Measurements from ENCODE around the gene KCND3.

Gene KCND3

DNA sequence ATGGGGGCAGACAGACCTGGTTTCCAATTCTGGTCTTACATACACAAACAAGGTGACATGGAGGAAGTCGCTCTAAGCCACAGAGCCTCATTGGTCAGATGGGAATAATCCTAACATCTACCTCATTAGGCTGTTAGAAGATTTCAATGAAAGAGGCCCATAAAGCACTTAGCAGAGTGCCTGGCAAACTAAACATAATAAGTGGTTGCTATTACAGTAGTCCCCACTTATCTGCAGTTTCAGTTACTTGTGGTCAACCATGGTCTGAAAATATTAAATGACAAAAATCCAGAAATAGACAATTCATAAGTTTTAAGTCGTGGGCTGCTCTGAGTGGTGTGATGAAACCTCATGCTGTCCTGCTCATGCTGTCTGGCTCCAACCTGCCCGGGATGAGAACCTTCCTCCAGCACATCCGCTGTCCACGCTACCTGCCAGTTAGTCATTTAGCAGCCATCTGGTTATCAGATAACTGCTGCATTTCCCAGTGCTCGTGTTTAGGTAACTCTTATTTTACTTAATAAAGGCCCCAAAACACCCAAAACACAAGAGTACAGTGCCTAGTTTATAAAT is 121.5 kb downstream of the KCND3 start:
- ChIA-PET CTCF (no interaction called here), POLR2A (no interaction called here)
- no peaks in the 10 kb centered on the region for H3K36me3 ChIP-seq (ENCODE audit: control insufficient read depth in 4 of 4, insufficient read depth in 4 of 4, low read length in 3 of 4)
- no peak overlapping the region for H3K27ac ChIP-seq (ENCODE audit: insufficient read depth in 1 of 2, low read depth in 1 of 2, low read length in 2 of 2, poor library complexity in 1 of 2, severe bottlenecking in 2 of 2)
- H3K4me3 ChIP-seq (ENCODE audit: control insufficient read depth in 1 of 7, extremely low read depth in 1 of 7, insufficient read depth in 4 of 7, low read depth in 2 of 7, low read length in 6 of 7), result no peak overlapping the region
- no peak for DNase-seq
- H3K4me1 ChIP-seq (ENCODE audit: control extremely low read depth in 1 of 4, control insufficient read depth in 4 of 4, insufficient read depth in 4 of 4, low read length in 3 of 4), result peaks cover 0 to 4% (median 2%) of the 10 kb centered on the region in 4 experiments
- peaks cover 2 to 32% (median 9%) of the 10 kb centered on the region in 5 experiments for H3K27me3 ChIP-seq (replicated peaks in 2 of 5; ENCODE audit: control insufficient read depth in 4 of 5, insufficient read depth in 5 of 5, low read length in 4 of 5)
- 71% methylated on average over 4 of the region's 6 CpGs for WGBS (ENCODE audit: insufficient coverage)
- no peaks in the 10 kb centered on the region for H3K9me3 ChIP-seq (ENCODE audit: control extremely low read depth in 1 of 5, control insufficient read depth in 4 of 5, insufficient read depth in 2 of 5, low read depth in 1 of 5, low read length in 4 of 5)

GRCh38 chr1:111864862-111865261 is 124.6 kb downstream of the KCND3 start:
- H3K4me1 ChIP-seq (ENCODE audit: control extremely low read depth in 1 of 4, control insufficient read depth in 4 of 4, insufficient read depth in 4 of 4, low read length in 3 of 4), result peaks cover 0 to 4% (median 2%) of the 10 kb centered on the region in 4 experiments
- peaks cover 5 to 27% (median 9%) of the 10 kb centered on the region in 5 experiments for H3K27me3 ChIP-seq (replicated peaks in 2 of 5; ENCODE audit: control insufficient read depth in 4 of 5, insufficient read depth in 5 of 5, low read length in 4 of 5)
- no peak overlapping the region for H3K4me3 ChIP-seq (ENCODE audit: control insufficient read depth in 1 of 7, extremely low read depth in 1 of 7, insufficient read depth in 4 of 7, low read depth in 2 of 7, low read length in 6 of 7)
- no peaks in the 10 kb centered on the region for H3K36me3 ChIP-seq (ENCODE audit: control insufficient read depth in 4 of 4, insufficient read depth in 4 of 4, low read length in 3 of 4)
- no peak overlapping the region for H3K27ac ChIP-seq (ENCODE audit: insufficient read depth in 1 of 2, low read depth in 1 of 2, low read length in 2 of 2, poor library complexity in 1 of 2, severe bottlenecking in 2 of 2)
- WGBS (ENCODE audit: insufficient coverage), result 0% methylated on average over 3 of the region's 3 CpGs
- CTCF ChIA-PET, result no interaction called here
- DNase-seq, result peak in 2 of 3 donors; percentile 28 to 44
- POLR2A ChIA-PET, result interaction anchor here (0.6 kb wide), 1 partner anchor 924 kb away, joined by 3 read pairs; no protein-coding TSS in a partner anchor
- no peaks in the 10 kb centered on the region for H3K9me3 ChIP-seq (ENCODE audit: control extremely low read depth in 1 of 5, control insufficient read depth in 4 of 5, insufficient read depth in 2 of 5, low read depth in 1 of 5, low read length in 4 of 5)

GRCh38 chr1:111863401-111863800 is 126.1 kb downstream of the KCND3 start:
- DNase-seq, result no peak
- CTCF ChIA-PET, result no interaction called here
- H3K27ac ChIP-seq (ENCODE audit: insufficient read depth in 1 of 2, low read depth in 1 of 2, low read length in 2 of 2, poor library complexity in 1 of 2, severe bottlenecking in 2 of 2), result no peak overlapping the region
- no peaks in the 10 kb centered on the region for H3K9me3 ChIP-seq (ENCODE audit: control extremely low read depth in 1 of 5, control insufficient read depth in 4 of 5, insufficient read depth in 2 of 5, low read depth in 1 of 5, low read length in 4 of 5)
- WGBS (ENCODE audit: insufficient coverage), result 80% methylated on average over 2 of the region's 3 CpGs
- H3K27me3 ChIP-seq (replicated peaks in 2 of 5; ENCODE audit: control insufficient read depth in 4 of 5, insufficient read depth in 5 of 5, low read length in 4 of 5), result peaks cover 3 to 31% (median 7%) of the 10 kb centered on the region in 5 experiments
- H3K4me1 ChIP-seq (ENCODE audit: control extremely low read depth in 1 of 4, control insufficient read depth in 4 of 4, insufficient read depth in 4 of 4, low read length in 3 of 4), result peaks cover 0 to 4% (median 2%) of the 10 kb centered on the region in 4 experiments
- no peaks in the 10 kb centered on the region for H3K36me3 ChIP-seq (ENCODE audit: control insufficient read depth in 4 of 4, insufficient read depth in 4 of 4, low read length in 3 of 4)
- POLR2A ChIA-PET, result interaction anchor here (0.6 kb wide), 1 partner anchor 45 kb away, joined by 3 read pairs; no protein-coding TSS in a partner anchor
- no peak overlapping the region for H3K4me3 ChIP-seq (ENCODE audit: control insufficient read depth in 1 of 7, extremely low read depth in 1 of 7, insufficient read depth in 4 of 7, low read depth in 2 of 7, low read length in 6 of 7)

DNA sequence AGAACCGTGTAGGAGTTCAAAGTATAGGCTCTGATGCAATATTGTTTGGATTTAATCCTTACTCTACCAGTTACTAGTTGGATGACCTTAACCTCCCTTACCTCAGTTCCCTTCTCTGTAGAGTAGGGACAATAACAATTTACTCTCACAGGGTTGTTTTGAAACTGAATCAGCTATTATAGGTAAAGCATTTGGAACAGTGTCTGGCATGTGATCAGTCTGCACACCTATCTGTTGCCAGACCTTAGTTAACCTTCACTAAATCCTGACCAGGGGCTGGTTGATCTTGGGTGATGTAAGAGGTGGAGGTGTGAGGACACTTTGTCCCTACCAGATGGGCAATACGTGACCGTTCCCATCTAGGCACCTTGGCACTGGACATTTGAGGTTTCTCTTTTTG is 126.9 kb downstream of the KCND3 start:
- Histone ChIP-seq H3K9me3 (ENCODE audit: control extremely low read depth in 1 of 5, control insufficient read depth in 4 of 5, insufficient read depth in 2 of 5, low read depth in 1 of 5, low read length in 4 of 5) (no peaks in the 10 kb centered on the region), H3K4me3 (ENCODE audit: control insufficient read depth in 1 of 7, extremely low read depth in 1 of 7, insufficient read depth in 4 of 7, low read depth in 2 of 7, low read length in 6 of 7) (no peak overlapping the region), H3K27me3 (replicated peaks in 2 of 5; ENCODE audit: control insufficient read depth in 4 of 5, insufficient read depth in 5 of 5, low read length in 4 of 5) (peaks cover 3 to 31% (median 6%) of the 10 kb centered on the region in 5 experiments), H3K27ac (ENCODE audit: insufficient read depth in 1 of 2, low read depth in 1 of 2, low read length in 2 of 2, poor library complexity in 1 of 2, severe bottlenecking in 2 of 2) (no peak overlapping the region), H3K4me1 (ENCODE audit: control extremely low read depth in 1 of 4, control insufficient read depth in 4 of 4, insufficient read depth in 4 of 4, low read length in 3 of 4) (peaks cover 0 to 4% (median 2%) of the 10 kb centered on the region in 4 experiments), H3K36me3 (ENCODE audit: control insufficient read depth in 4 of 4, insufficient read depth in 4 of 4, low read length in 3 of 4) (no peaks in the 10 kb centered on the region)
- no peak for DNase-seq
- POLR2A ChIA-PET, result interaction anchor here (0.6 kb wide), 1 partner anchor 46 kb away, joined by 3 read pairs; no protein-coding TSS in a partner anchor
- CTCF ChIA-PET, result no interaction called here
- WGBS (ENCODE audit: insufficient coverage), result 100% methylated on average over 2 of the region's 3 CpGs

- peaks cover 0 to 4% (median 2%) of the 10 kb centered on the region in 4 experiments for H3K4me1 ChIP-seq (ENCODE audit: control extremely low read depth in 1 of 4, control insufficient read depth in 4 of 4, insufficient read depth in 4 of 4, low read length in 3 of 4)
- peaks cover 2 to 39% (median 4%) of the 10 kb centered on the region in 5 experiments for H3K27me3 ChIP-seq (replicated peaks in 2 of 5; ENCODE audit: control insufficient read depth in 4 of 5, insufficient read depth in 5 of 5, low read length in 4 of 5)
- H3K27ac ChIP-seq (ENCODE audit: insufficient read depth in 1 of 2, low read depth in 1 of 2, low read length in 2 of 2, poor library complexity in 1 of 2, severe bottlenecking in 2 of 2), result no peak overlapping the region
- H3K36me3 ChIP-seq (ENCODE audit: control insufficient read depth in 4 of 4, insufficient read depth in 4 of 4, low read length in 3 of 4), result no peaks in the 10 kb centered on the region
- CTCF ChIA-PET, result no interaction called here
- DNase-seq, result no peak
- POLR2A ChIA-PET, result no interaction called here
- no peak overlapping the region for H3K4me3 ChIP-seq (ENCODE audit: control insufficient read depth in 1 of 7, extremely low read depth in 1 of 7, insufficient read depth in 4 of 7, low read depth in 2 of 7, low read length in 6 of 7)
- H3K9me3 ChIP-seq (ENCODE audit: control extremely low read depth in 1 of 5, control insufficient read depth in 4 of 5, insufficient read depth in 2 of 5, low read depth in 1 of 5, low read length in 4 of 5), result no peaks in the 10 kb centered on the region
- 72% methylated on average over 4 of the region's 6 CpGs for WGBS (ENCODE audit: insufficient coverage)
Measured at GRCh38 chr1:111861523-111861922, 127.9 kb downstream of the KCND3 start.

GRCh38 chr1:111857194-111857651 is 132.2 kb downstream of the KCND3 start:
- WGBS (ENCODE audit: insufficient coverage), result 86% methylated on average over 11 of the region's 13 CpGs
- POLR2A ChIA-PET, result no interaction called here
- H3K36me3 ChIP-seq (ENCODE audit: control insufficient read depth in 4 of 4, insufficient read depth in 4 of 4, low read length in 3 of 4), result no peaks in the 10 kb centered on the region
- no peaks in the 10 kb centered on the region for H3K9me3 ChIP-seq (ENCODE audit: control extremely low read depth in 1 of 5, control insufficient read depth in 4 of 5, insufficient read depth in 2 of 5, low read depth in 1 of 5, low read length in 4 of 5)
- CTCF ChIA-PET, result no interaction called here
- peaks cover 0 to 60% (median 16%) of the 10 kb centered on the region in 5 experiments for H3K27me3 ChIP-seq (replicated peaks in 2 of 5; ENCODE audit: control insufficient read depth in 4 of 5, insufficient read depth in 5 of 5, low read length in 4 of 5)
- no peaks in the 10 kb centered on the region for H3K4me1 ChIP-seq (ENCODE audit: control extremely low read depth in 1 of 4, control insufficient read depth in 4 of 4, insufficient read depth in 4 of 4, low read length in 3 of 4)
- H3K27ac ChIP-seq (ENCODE audit: insufficient read depth in 1 of 2, low read depth in 1 of 2, low read length in 2 of 2, poor library complexity in 1 of 2, severe bottlenecking in 2 of 2), result no peak overlapping the region
- DNase-seq, result no peak
- no peak overlapping the region for H3K4me3 ChIP-seq (ENCODE audit: control insufficient read depth in 1 of 7, extremely low read depth in 1 of 7, insufficient read depth in 4 of 7, low read depth in 2 of 7, low read length in 6 of 7)

DNA sequence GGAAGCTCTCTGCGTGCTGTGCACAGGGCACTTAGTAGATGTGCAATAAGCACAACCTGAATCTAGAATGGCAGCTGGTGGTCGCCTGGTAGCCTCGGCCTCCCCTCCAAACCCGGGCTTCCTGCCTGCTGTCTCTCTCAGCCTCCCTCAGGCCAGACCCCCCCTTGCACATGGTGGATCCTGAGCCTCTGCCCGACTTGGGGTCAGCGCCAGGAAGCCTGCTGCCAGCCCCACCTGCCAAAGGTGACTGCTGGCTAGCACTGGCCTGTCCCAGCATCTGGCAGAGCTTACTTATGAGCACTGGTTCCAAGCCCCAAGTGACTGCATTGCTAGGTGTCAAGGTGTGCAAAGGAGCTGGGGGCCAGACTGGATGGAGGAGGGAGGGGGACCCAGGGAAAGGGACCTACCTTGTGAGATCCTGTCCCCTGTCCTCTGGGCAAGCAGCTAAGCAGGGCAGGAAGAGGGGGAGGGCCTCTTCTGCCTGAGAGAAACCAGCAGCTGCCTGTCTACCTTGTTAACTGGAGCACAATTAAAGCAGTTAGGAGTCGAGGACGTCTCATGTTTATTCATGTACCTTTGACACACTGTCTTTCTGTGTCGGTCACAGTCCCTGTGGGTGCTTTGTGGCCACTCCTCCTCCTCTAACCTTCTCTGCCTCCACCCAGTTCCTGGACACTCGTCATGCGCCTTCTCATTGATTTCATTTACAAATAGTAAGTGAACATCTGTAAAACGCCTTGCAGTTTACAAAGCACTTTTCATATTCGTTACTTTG is 132.9 kb downstream of the KCND3 start:
- WGBS (ENCODE audit: insufficient coverage), result 73% methylated on average over 13 of the region's 13 CpGs
- no peak overlapping the region for H3K4me3 ChIP-seq (ENCODE audit: control insufficient read depth in 1 of 7, extremely low read depth in 1 of 7, insufficient read depth in 4 of 7, low read depth in 2 of 7, low read length in 6 of 7)

More for the DNA sequence above, 132.9 kb downstream of the KCND3 start:
- peaks cover 0 to 65% (median 16%) of the 10 kb centered on the region in 5 experiments for H3K27me3 ChIP-seq (replicated peaks in 2 of 5; ENCODE audit: control insufficient read depth in 4 of 5, insufficient read depth in 5 of 5, low read length in 4 of 5)
- ChIA-PET POLR2A (no interaction called here), CTCF (no interaction called here)
- no peaks in the 10 kb centered on the region for H3K9me3 ChIP-seq (ENCODE audit: control extremely low read depth in 1 of 5, control insufficient read depth in 4 of 5, insufficient read depth in 2 of 5, low read depth in 1 of 5, low read length in 4 of 5)
- no peaks in the 10 kb centered on the region for H3K4me1 ChIP-seq (ENCODE audit: control extremely low read depth in 1 of 4, control insufficient read depth in 4 of 4, insufficient read depth in 4 of 4, low read length in 3 of 4)
- H3K27ac ChIP-seq (ENCODE audit: insufficient read depth in 1 of 2, low read depth in 1 of 2, low read length in 2 of 2, poor library complexity in 1 of 2, severe bottlenecking in 2 of 2), result no peak overlapping the region
- no peak for DNase-seq
- no peaks in the 10 kb centered on the region for H3K36me3 ChIP-seq (ENCODE audit: control insufficient read depth in 4 of 4, insufficient read depth in 4 of 4, low read length in 3 of 4)

Data from common myeloid progenitor, CD34-positive (primary cell).